ENCODE data around the gene PSMA6.

GRCh38 chr14:35349496-35350365 is 57.5 kb downstream of the PSMA6 start:
- TF ChIP-seq, protein P1, sequence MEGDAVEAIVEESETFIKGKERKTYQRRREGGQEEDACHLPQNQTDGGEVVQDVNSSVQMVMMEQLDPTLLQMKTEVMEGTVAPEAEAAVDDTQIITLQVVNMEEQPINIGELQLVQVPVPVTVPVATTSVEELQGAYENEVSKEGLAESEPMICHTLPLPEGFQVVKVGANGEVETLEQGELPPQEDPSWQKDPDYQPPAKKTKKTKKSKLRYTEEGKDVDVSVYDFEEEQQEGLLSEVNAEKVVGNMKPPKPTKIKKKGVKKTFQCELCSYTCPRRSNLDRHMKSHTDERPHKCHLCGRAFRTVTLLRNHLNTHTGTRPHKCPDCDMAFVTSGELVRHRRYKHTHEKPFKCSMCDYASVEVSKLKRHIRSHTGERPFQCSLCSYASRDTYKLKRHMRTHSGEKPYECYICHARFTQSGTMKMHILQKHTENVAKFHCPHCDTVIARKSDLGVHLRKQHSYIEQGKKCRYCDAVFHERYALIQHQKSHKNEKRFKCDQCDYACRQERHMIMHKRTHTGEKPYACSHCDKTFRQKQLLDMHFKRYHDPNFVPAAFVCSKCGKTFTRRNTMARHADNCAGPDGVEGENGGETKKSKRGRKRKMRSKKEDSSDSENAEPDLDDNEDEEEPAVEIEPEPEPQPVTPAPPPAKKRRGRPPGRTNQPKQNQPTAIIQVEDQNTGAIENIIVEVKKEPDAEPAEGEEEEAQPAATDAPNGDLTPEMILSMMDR (IDR thresholded peaks at IDR 0.05): no peak
- no peak for TF ChIP-seq EZH2 (IDR thresholded peaks at IDR 0.05)

Data from neural progenitor cell (in vitro differentiated cells).